VCaP (cell line): ENCODE data around the gene CC2D2B.
A peak's percentile ranks its signal among the peaks of the same experiment; 100 is the strongest.

Experiments used
- H3K27ac ChIP-seq: fragments of 450-650 bp; 2 replicates; pipeline ENCODE4 v1.5.1; 2017
- TF ChIP-seq, protein P1 (sequence below): fragments of 450-650 bp; conservative IDR thresholded peaks from 2 replicates; pipeline ENCODE4 v1.5.1; 2017; ENCODE audit warnings: mild to moderate bottlenecking, moderate library complexity

The CC2D2B gene, protein sequence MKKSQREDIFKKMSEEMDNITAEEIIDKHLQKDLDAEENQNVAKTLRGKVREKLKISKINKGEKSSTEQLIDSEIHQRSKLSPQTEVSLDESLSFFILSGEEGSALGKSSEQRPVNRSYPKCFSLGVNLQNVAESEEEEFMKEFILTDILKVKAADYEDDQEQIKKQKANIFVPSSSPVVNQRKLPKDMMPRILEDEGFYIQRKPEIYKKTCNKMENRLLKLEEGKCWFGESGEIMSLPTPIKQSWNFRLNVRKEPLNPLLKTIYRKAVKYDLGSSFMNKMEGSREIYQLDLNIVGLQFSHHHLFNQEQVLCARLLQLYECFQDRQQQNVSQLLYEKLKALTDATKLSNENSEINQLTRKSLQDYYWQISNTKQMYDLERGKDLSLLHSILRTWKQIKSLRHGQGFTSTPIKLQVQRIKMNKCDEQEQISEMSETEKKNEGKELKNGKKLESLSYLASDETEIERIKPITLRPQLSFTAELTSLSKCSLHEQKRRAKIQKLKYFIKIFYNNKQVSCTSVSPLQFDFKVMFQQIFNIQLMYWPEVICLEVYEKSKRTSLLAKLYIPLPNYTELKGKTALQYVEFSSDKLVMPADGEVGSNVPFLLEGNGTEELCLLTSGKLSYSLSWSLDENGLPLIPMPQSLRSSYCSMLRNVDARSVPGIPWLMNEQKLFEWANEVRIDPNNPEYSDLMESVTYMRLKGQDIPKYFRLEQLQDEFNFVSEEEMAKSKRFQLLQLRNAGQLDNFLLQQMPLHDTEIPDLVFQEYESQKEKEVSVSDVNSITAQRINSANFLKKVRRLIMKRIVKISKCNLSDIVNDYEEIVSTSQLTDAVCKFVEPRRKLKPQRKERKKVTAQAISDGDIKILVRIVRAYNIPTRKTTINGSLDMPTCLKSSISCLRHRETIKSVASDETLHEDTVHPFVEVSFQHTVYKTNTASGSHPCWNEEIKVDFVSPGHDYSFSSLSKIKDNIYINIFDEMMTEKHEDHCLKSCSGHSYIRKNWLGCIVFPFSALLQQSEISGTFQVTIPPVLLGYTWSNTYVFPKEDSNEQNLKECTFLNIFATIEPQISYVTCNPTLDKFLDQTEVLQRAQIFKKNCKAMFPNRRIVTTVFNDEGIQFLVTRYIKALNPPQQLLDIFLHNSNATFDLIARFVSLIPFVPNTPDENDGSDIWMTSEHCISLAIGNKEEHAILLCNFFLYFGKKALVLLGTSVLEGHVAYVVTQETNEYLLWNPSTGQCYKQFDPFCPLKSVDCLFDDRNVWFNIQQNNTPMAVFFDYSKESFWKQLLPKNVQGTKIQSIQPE (N-terminal part only)

DNA sequence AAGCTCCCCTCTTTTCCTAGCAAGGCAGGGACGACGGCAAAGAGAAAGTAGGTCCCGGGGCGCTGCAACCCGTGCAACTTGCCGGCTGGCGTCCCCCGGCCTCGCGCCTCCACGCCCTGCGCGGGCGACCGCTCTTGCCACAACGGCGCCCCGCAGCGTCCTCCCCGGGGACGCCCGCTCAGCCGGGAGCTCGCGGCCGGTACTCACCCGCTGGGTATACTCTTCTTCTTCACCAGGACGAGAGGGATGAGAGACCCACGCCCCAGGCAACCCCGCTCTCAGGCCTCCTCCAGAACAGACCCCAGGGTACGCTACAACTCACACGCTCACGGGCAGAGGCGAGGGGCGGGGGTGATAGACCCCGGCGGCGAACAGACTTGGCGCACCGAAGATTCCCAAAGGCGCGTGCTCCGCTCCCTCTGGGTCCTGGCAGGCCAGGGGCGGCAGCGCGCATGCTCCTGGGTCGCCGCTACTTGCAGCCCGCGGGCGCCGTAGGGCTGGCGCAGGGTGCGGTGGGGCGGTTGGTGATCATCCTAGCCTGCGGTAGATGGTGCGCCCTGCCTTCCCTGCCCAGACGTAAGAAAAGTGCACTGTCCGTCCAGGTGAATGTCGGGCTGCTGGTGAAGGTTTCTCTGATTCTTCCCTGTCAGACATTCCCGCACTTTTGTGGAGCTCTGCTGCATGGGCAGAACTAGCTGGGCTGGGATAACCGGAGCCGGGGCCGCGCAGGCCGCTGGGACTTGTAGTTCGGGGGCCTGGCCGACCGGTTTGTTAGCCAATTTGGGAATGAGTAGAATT lies at the start of gene CC2D2B:
Gene CC2D2B (plus strand): TSS at position 520 of the 798 bp plus-strand sequence. CDS start 3,349 bp downstream, outside the sequence.
- TF ChIP-seq, protein P1, sequence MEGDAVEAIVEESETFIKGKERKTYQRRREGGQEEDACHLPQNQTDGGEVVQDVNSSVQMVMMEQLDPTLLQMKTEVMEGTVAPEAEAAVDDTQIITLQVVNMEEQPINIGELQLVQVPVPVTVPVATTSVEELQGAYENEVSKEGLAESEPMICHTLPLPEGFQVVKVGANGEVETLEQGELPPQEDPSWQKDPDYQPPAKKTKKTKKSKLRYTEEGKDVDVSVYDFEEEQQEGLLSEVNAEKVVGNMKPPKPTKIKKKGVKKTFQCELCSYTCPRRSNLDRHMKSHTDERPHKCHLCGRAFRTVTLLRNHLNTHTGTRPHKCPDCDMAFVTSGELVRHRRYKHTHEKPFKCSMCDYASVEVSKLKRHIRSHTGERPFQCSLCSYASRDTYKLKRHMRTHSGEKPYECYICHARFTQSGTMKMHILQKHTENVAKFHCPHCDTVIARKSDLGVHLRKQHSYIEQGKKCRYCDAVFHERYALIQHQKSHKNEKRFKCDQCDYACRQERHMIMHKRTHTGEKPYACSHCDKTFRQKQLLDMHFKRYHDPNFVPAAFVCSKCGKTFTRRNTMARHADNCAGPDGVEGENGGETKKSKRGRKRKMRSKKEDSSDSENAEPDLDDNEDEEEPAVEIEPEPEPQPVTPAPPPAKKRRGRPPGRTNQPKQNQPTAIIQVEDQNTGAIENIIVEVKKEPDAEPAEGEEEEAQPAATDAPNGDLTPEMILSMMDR = peak; percentile 31; the same call in 1 of the 2 replicates
- peak within 1 kb of the TSS; percentile 81 for H3K27ac ChIP-seq

DNA sequence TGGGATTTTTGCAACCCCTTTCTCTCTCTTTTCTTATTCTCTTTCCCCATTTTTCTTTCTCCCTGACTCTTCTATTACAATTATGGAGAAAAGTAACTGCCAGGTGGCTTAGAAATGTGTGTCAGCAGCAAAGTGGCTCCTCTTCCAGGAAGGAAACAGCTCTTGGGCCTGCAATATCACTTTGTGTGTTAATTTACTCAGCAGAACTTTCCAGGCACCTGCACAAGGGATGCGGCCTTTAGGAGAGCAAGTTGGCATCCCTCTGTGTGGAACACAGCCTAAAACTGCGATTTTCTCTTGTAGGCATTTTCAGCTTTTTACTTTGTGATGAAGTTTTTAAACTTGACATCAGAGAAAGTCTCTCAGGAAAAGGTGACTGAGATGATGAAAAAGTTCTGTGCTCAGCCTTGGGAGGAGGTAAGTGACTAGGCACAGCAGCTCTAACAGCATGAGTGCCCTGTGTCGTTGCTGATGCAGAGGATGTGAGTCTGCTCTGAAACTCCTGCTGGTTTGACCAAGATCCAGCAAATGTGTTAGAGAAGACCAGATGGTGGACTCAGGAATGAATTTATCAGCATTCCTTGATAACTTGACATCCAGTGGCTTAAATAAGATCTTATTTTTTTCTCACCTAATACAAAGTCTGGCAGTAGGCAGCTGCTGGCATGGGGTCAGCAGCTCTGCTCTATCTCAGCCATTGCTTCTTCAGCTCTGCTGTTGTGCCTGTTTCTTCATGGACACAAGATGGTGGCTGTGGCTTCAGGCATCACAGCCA lies 47.4 kb upstream of the CC2D2B start:
- TF ChIP-seq, protein P1 = no peak
- no peak overlapping the region for H3K27ac ChIP-seq

DNA sequence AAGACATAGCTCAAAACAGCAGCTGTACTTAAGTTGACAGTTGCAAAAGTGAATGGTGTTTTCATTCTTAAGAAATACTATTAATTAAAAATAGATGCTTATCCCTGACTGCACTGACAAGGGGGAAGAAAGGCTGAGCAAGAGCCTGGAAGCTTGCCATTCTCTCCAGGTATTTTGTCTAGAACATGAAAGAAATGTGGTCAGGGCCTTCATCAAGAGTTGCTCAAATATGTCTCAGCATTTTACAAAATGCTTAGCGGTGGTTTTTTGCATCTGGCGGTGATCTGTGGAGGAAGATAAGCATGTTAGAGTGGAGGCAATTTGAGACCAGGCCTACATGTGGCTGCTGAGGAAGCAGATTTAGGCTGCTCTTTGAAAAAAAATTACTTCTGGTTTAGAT lies 46.4 kb upstream of the CC2D2B start:
- H3K27ac ChIP-seq = no peak overlapping the region
- TF ChIP-seq, protein P1 = no peak

DNA sequence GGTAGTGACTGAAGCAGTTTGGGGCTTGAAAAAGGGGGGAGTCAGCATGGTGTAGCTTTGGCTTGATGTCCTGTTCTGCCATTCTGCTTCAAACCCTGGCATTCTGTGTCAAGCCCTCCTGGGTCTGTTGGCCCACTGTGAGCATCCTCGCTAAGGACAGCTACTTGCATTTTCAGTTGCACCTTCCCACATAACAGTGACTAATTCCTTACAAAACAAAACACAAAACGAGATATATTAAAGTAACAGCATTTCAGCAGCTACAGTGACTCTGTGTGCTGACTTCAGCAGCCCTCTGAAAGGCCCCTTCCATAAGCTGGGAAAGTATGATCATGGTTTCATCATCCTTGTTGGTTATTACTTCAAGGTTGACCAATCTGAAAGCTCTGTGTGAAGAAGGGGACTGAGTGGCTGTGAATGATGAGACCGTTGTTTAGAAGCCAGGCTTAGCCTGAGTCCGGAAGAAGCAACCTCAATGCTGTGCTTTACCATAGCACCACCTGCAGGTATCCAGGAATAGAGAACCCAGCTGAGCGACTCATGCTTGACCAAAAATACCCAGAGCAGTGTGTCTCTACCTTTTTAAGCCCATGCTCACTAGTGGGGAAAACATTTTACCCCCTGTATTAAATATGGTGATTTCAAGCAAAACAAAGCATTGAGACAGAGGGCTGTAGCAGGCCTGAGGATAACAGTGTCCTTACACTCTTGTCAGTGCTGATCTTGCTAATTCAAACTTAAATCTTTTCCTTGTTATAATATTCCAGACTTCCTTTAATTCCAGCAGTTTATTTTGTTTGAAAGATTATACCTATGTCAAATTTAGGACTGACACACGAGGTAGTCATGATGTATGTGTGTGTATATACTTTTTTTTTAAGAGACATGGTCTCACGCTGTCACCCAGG lies 42.6 kb upstream of the CC2D2B start:
- TF ChIP-seq, protein P1 = peak; percentile 87
- H3K27ac ChIP-seq = no peak overlapping the region

DNA sequence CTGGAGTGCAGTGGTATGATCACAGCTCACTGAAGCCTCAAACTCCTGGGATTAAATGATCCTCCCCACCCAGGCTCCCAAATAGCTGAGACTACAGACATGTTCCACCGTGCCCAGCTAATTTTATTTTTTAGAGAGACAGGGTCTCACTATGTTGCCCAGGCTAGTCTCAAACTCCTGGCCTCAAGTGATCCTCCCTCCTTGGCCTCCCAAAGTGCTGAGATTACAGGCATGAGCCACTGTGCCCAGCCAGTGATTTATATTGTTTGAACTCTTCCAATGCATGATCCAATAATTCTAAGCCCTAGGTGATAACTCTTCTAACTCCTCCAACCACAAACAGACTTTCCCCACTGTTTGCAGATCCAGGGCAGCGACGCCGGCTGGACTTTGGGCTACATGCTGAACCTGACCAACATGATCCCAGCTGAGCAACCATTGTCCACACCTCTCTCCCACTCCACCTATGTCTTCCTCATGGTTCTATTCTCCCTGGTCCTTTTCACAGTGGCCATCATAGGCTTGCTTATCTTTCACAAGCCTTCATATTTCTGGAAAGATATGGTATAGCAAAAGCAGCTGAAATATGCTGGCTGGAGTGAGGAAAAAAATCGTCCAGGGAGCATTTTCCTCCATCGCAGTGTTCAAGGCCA lies 41.8 kb upstream of the CC2D2B start:
- TF ChIP-seq, protein P1 = no peak
- no peak overlapping the region for H3K27ac ChIP-seq
